CD4-positive, alpha-beta T cell (primary cell): Measurements from ENCODE around the gene WDR38. TPM values are rescaled to one million over a fixed set of nuclear protein-coding genes. Genes with fewer than 3 reads are reported as not detected.

ENCODE experiments used
- ATAC-seq: fragments of 200-7000 bp; cut with Tn5 transposase; one replicate; pipeline ENCODE4 v1.10.0; 2022; ENCODE audit warnings: mild to moderate bottlenecking; ENCODE audit not compliant: poor library complexity
- CTCF ChIA-PET: fragments of 350-600 bp; sonication (Branson Sonifier 250); formaldehyde crosslinking; loops from one replicate; lab custom pipeline; 2021; ENCODE audit warnings: antibody characterized with exemption, inconsistent platforms; lab: Charles Lee
- POLR2A ChIA-PET: fragments of 350-600 bp; sonication (Branson Sonifier 250); formaldehyde crosslinking; loops from one replicate; lab custom pipeline; 2021; ENCODE audit warnings: antibody characterized with exemption, inconsistent platforms; lab: Charles Lee
- DNase-seq, 14 experiments: peaks; one replicate each; pipeline ENCODE4 v3.0.0-alpha.2; 2013 to 2020; ENCODE audit warnings: mixed read lengths in 2 of 14
- H3K27ac ChIP-seq, 2 donors: one replicate each; pipeline versions ENCODE4 v1.5.1 to v1.7.0; 2013; ENCODE audit warnings: low read length in 2 of 2, low read depth in 1 of 2, mild to moderate bottlenecking in 1 of 2
- H3K27me3 ChIP-seq, 2 experiments: 1 replicate in 1 of 2; 2 replicates in 1 of 2; pipeline versions ENCODE4 v1.6.1 to v1.7.0; 2013; ENCODE audit warnings: low read length in 2 of 2, control low read depth in 1 of 2, mild to moderate bottlenecking in 1 of 2, moderate library complexity in 1 of 2; ENCODE audit not compliant: insufficient read depth in 2 of 2, control insufficient read depth in 1 of 2
- H3K36me3 ChIP-seq: one replicate; pipeline ENCODE4 v1.6.1; 2013; ENCODE audit warnings: low read length, control low read depth; ENCODE audit not compliant: insufficient read depth
- H3K4me1 ChIP-seq: one replicate; pipeline ENCODE4 v1.6.1; 2013; ENCODE audit warnings: low read length, control low read depth; ENCODE audit not compliant: insufficient read depth
- H3K4me3 ChIP-seq: one replicate; pipeline ENCODE4 v1.5.1; 2013; ENCODE audit warnings: mild to moderate bottlenecking, low read length, moderate library complexity
- H3K9me3 ChIP-seq, 2 experiments: 1 replicate in 1 of 2; 2 replicates in 1 of 2; pipeline versions ENCODE4 v1.6.1 to v1.7.0; 2013; ENCODE audit warnings: low read length in 2 of 2, mild to moderate bottlenecking in 2 of 2, control low read depth in 1 of 2, moderate library complexity in 1 of 2; ENCODE audit not compliant: control insufficient read depth in 1 of 2, insufficient read depth in 1 of 2
- H3K27ac Mint-ChIP-seq: one replicate; pipeline ENCODE4 v1.8.0; 2020; ENCODE audit warnings: mixed read lengths
- H3K27me3 Mint-ChIP-seq: one replicate; pipeline ENCODE4 v1.8.0; 2021; ENCODE audit warnings: mixed read lengths
- H3K36me3 Mint-ChIP-seq: one replicate; pipeline ENCODE4 v1.8.0; 2021; ENCODE audit warnings: low read depth, mixed read lengths
- H3K4me1 Mint-ChIP-seq: one replicate; pipeline ENCODE4 v1.8.0; 2021; ENCODE audit warnings: low read depth, mixed read lengths
- H3K4me3 Mint-ChIP-seq: one replicate; pipeline ENCODE4 v1.8.0; 2020; ENCODE audit warnings: mild to moderate bottlenecking, mixed read lengths
- H3K9me3 Mint-ChIP-seq: one replicate; pipeline ENCODE4 v1.8.0; 2020; ENCODE audit warnings: mixed read lengths
- intact Hi-C, 2 experiments: fragments of 100-400 bp; cut with DNase I in 1 of 2; cut with micrococcal nuclease in 1 of 2; formaldehyde crosslinking; loops; one replicate each; pipeline versions ENCODE4 v1.15.1 to v1.9.0; 2023 to 2025; cut with DNase I, micrococcal nuclease
- total RNA-seq, 174 experiments: library from RNA in 2 of 174; stranded (reverse) in 2 of 174; gene quantifications; one replicate each; pipeline ENCODE4 v1.2.3 and lab custom pipeline; 2021 to 2026
- TF ChIP-seq, protein P1 (sequence below): fragments of 200-600 bp; IDR thresholded peaks from one replicate; pipeline ENCODE4 v1.8.0; 2022; ENCODE audit warnings: antibody characterized with exemption, mild to moderate bottlenecking

WDR38 gene
- total RNA-seq, 2 experiments from 2014 or later = not detected

- H3K27me3 ChIP-seq = peaks cover 0 to 5% of the 10 kb centered on the region in 2 experiments
- no peak overlapping the region for H3K27ac Mint-ChIP-seq
- H3K4me1 Mint-ChIP-seq = peaks cover 12% of the 10 kb centered on the region
- H3K36me3 ChIP-seq = no peaks in the 10 kb centered on the region
- H3K36me3 Mint-ChIP-seq = no peaks in the 10 kb centered on the region
- peaks cover 22% of the 10 kb centered on the region for H3K27me3 Mint-ChIP-seq
- H3K4me1 ChIP-seq = peaks cover 19% of the 10 kb centered on the region
- TF ChIP-seq, protein P1, sequence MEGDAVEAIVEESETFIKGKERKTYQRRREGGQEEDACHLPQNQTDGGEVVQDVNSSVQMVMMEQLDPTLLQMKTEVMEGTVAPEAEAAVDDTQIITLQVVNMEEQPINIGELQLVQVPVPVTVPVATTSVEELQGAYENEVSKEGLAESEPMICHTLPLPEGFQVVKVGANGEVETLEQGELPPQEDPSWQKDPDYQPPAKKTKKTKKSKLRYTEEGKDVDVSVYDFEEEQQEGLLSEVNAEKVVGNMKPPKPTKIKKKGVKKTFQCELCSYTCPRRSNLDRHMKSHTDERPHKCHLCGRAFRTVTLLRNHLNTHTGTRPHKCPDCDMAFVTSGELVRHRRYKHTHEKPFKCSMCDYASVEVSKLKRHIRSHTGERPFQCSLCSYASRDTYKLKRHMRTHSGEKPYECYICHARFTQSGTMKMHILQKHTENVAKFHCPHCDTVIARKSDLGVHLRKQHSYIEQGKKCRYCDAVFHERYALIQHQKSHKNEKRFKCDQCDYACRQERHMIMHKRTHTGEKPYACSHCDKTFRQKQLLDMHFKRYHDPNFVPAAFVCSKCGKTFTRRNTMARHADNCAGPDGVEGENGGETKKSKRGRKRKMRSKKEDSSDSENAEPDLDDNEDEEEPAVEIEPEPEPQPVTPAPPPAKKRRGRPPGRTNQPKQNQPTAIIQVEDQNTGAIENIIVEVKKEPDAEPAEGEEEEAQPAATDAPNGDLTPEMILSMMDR = no peak
- no peak overlapping the region for H3K4me3 Mint-ChIP-seq
- H3K9me3 Mint-ChIP-seq = no peaks in the 10 kb centered on the region
- intact Hi-C loops = loop anchor here (5.0 kb wide), 2 partner anchors 232 to 522 kb away; no protein-coding TSS in a partner anchor
- H3K9me3 ChIP-seq = no peaks in the 10 kb centered on the region
- H3K27ac ChIP-seq = no peak overlapping the region
- POLR2A ChIA-PET = interaction anchor here (1.0 kb wide), 1 partner anchor 392 kb away, joined by 3 read pairs; no protein-coding TSS in a partner anchor
- no peak for DNase-seq
- no peak for ATAC-seq
- H3K4me3 ChIP-seq = no peak overlapping the region
- CTCF ChIA-PET = interaction anchor here (0.8 kb wide), 1 partner anchor 790 kb away, joined by 3 read pairs; no protein-coding TSS in a partner anchor
Observed at GRCh38 chr9:124849801-124850200, 3.5 kb upstream of the WDR38 start.

- Histone ChIP-seq H3K27me3 (peaks cover 0 to 5% of the 10 kb centered on the region in 2 experiments), H3K4me3 (peak overlapping the region; percentile 40), H3K36me3 (peaks cover 4% of the 10 kb centered on the region), H3K9me3 (no peaks in the 10 kb centered on the region), H3K27ac (no peak overlapping the region), H3K4me1 (peaks cover 19% of the 10 kb centered on the region)
- POLR2A ChIA-PET = interaction anchor here (2.0 to 3.7 kb wide), 2 partner anchors 10 to 81 kb away, joined by 9 to 20 read pairs; partner anchors contain the start of genes ARPC5L, NR6A1 and RPL35
- no peaks in the 10 kb centered on the region for H3K9me3 Mint-ChIP-seq
- CTCF ChIA-PET = interaction anchor here (1.1 to 5.4 kb wide), 12 partner anchors 10 to 141 kb away, joined by 3 to 106 read pairs (median 6); partner anchors contain the start of genes ARPC5L, NR6A1, OLFML2A and RPL35
- peaks cover 1% of the 10 kb centered on the region for H3K36me3 Mint-ChIP-seq
- H3K4me1 Mint-ChIP-seq = peaks cover 15% of the 10 kb centered on the region
- no peak overlapping the region for H3K4me3 Mint-ChIP-seq
- DNase-seq = peak in 1 of 14 experiments; percentile 29
- H3K27ac Mint-ChIP-seq = no peak overlapping the region
- ATAC-seq = no peak
- intact Hi-C loops = loop anchor here (2.0 to 5.0 kb wide), 3 partner anchors 139 to 520 kb away; no protein-coding TSS in a partner anchor
- TF ChIP-seq, protein P1 = no peak
- peaks cover 15% of the 10 kb centered on the region for H3K27me3 Mint-ChIP-seq
Observed at GRCh38 chr9:124852121-124852828, 985 bp upstream of the WDR38 start.

DNA sequence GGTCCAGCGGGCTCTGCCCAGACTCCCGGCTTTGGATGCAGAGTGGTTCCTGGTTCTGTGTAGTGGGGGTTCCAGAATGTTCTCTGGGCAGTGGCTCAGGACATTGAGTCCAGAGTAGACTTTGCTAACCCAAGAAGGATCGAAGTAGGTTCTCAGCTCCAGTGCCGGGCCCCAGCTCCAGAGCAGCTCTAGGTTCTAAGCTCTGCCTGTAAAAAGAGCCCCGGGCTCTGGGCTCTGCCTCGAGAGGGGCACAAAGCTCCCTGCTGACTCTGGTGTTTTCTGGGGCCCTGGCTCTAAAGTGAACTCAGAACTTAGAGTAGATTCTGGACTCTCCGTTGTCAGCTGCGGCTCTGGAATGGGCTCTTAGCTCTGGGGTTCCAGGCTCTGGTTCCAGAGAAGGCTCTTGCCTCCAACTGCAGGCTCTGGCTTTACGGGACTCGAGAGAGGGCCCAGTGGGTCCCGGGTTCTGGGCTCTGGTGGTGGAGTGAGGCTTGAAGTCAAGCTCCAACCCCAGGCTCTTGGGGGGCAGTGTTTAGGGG lies 414 bp downstream of the WDR38 start:
- Histone ChIP-seq H3K36me3 (peaks cover 18% of the 10 kb centered on the region), H3K9me3 (peaks cover 0 to 3% of the 10 kb centered on the region in 2 experiments), H3K27me3 (peaks cover 0 to 5% of the 10 kb centered on the region in 2 experiments), H3K4me3 (no peak overlapping the region), H3K4me1 (peaks cover 23% of the 10 kb centered on the region), H3K27ac (peak overlapping the region in 1 of 2 donors; percentile 21)
- TF ChIP-seq, protein P1 = no peak
- no peaks in the 10 kb centered on the region for H3K9me3 Mint-ChIP-seq
- ChIA-PET CTCF (interaction anchor here (0.5 to 5.4 kb wide), 28 partner anchors 8 to 1889 kb away, joined by 3 to 106 read pairs (median 4); partner anchors contain the start of genes ARPC5L, GOLGA1, NR6A1 and OLFML2A), POLR2A (interaction anchor here (0.7 to 3.7 kb wide), 4 partner anchors 8 to 82 kb away, joined by 3 to 20 read pairs (median 6); partner anchors contain the start of genes ARPC5L, NR6A1 and RPL35)
- H3K27me3 Mint-ChIP-seq = peaks cover 11% of the 10 kb centered on the region
- peaks cover 15% of the 10 kb centered on the region for H3K4me1 Mint-ChIP-seq
- no peak overlapping the region for H3K27ac Mint-ChIP-seq
- intact Hi-C loops = loop anchor here (1.0 to 5.0 kb wide), 4 partner anchors 79 to 519 kb away; no protein-coding TSS in a partner anchor
- H3K36me3 Mint-ChIP-seq = peaks cover 15% of the 10 kb centered on the region
- DNase-seq (no peak), ATAC-seq (no peak)
- H3K4me3 Mint-ChIP-seq = peak overlapping the region; percentile 25
